Activated CD8-positive, alpha-beta T cell treated with anti-CD3 and anti-CD28 coated beads for 36 hours (primary cell): ENCODE data around the gene FBLIM1. TPM values are rescaled to one million over a fixed set of nuclear protein-coding genes. Genes with fewer than 3 reads are reported as not detected.

Source experiments
- ATAC-seq: fragments of 200-7000 bp; cut with Tn5 transposase; one replicate; pipeline ENCODE4 v1.10.0; 2021; ENCODE audit warnings: mild to moderate bottlenecking, moderate library complexity
- CTCF ChIA-PET: fragments of 350-600 bp; sonication (Branson Sonifier 250); formaldehyde crosslinking; loops from one replicate; lab custom pipeline; 2021; ENCODE audit warnings: antibody characterized with exemption; lab: Charles Lee
- POLR2A ChIA-PET: fragments of 350-600 bp; sonication (Branson Sonifier 250); formaldehyde crosslinking; loops from one replicate; lab custom pipeline; 2021; ENCODE audit warnings: antibody characterized with exemption; lab: Charles Lee
- DNase-seq: peaks from one replicate; pipeline ENCODE4 v3.0.0-alpha.2; 2020
- H3K27ac Mint-ChIP-seq: one replicate; pipeline ENCODE4 v1.8.0; 2021; ENCODE audit warnings: mild to moderate bottlenecking, mixed read lengths
- H3K27me3 Mint-ChIP-seq: one replicate; pipeline ENCODE4 v1.8.0; 2021; ENCODE audit warnings: mixed read lengths
- H3K36me3 Mint-ChIP-seq: one replicate; pipeline ENCODE4 v1.8.0; 2021; ENCODE audit warnings: low read depth, mixed read lengths
- H3K4me1 Mint-ChIP-seq: one replicate; pipeline ENCODE4 v1.8.0; 2021; ENCODE audit warnings: low read depth, mixed read lengths
- H3K4me3 Mint-ChIP-seq: one replicate; pipeline ENCODE4 v1.8.0; 2021; ENCODE audit warnings: mild to moderate bottlenecking, moderate library complexity, mixed read lengths
- H3K9me3 Mint-ChIP-seq: one replicate; pipeline ENCODE4 v1.8.0; 2021; ENCODE audit warnings: mixed read lengths
- intact Hi-C: fragments of 100-400 bp; cut with micrococcal nuclease; formaldehyde crosslinking; loops from one replicate; pipeline ENCODE4 v1.10.0; 2022
- total RNA-seq, 2 experiments: library from RNA; stranded (reverse); gene quantifications; one replicate each; pipeline ENCODE4 v1.2.3, GENCODE V29; 2021
- TF ChIP-seq, protein P1 (sequence below): fragments of 200-600 bp; IDR thresholded peaks from one replicate; pipeline ENCODE4 v1.8.0; 2022; ENCODE audit warnings: antibody characterized with exemption, mild to moderate bottlenecking

The FBLIM1 gene
- total RNA-seq, 2 experiments from 2014 or later: not detected

- H3K36me3 Mint-ChIP-seq: peaks cover 5% of the 10 kb centered on the region
- no peaks in the 10 kb centered on the region for H3K4me1 Mint-ChIP-seq
- no peak for DNase-seq
- intact Hi-C loops: no loop called here
- ChIA-PET POLR2A (no interaction called here), CTCF (no interaction called here)
- no peaks in the 10 kb centered on the region for H3K27me3 Mint-ChIP-seq
- TF ChIP-seq, protein P1, sequence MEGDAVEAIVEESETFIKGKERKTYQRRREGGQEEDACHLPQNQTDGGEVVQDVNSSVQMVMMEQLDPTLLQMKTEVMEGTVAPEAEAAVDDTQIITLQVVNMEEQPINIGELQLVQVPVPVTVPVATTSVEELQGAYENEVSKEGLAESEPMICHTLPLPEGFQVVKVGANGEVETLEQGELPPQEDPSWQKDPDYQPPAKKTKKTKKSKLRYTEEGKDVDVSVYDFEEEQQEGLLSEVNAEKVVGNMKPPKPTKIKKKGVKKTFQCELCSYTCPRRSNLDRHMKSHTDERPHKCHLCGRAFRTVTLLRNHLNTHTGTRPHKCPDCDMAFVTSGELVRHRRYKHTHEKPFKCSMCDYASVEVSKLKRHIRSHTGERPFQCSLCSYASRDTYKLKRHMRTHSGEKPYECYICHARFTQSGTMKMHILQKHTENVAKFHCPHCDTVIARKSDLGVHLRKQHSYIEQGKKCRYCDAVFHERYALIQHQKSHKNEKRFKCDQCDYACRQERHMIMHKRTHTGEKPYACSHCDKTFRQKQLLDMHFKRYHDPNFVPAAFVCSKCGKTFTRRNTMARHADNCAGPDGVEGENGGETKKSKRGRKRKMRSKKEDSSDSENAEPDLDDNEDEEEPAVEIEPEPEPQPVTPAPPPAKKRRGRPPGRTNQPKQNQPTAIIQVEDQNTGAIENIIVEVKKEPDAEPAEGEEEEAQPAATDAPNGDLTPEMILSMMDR: no peak
- ATAC-seq: no peak
- H3K9me3 Mint-ChIP-seq: no peaks in the 10 kb centered on the region
- no peak overlapping the region for H3K27ac Mint-ChIP-seq
- H3K4me3 Mint-ChIP-seq: no peak overlapping the region
Observed at GRCh38 chr1:15722411-15722810, 36.2 kb upstream of the FBLIM1 start.

GRCh38 chr1:15722836-15723532 is 35.6 kb upstream of the FBLIM1 start:
- TF ChIP-seq, protein P1: no peak
- ChIA-PET CTCF (no interaction called here), POLR2A (no interaction called here)
- Mint-ChIP-seq H3K9me3 (no peaks in the 10 kb centered on the region), H3K4me3 (no peak overlapping the region), H3K27ac (no peak overlapping the region), H3K27me3 (no peaks in the 10 kb centered on the region), H3K36me3 (peaks cover 3% of the 10 kb centered on the region), H3K4me1 (no peaks in the 10 kb centered on the region)
- DNase-seq: no peak
- intact Hi-C loops: no loop called here
- no peak for ATAC-seq

DNA sequence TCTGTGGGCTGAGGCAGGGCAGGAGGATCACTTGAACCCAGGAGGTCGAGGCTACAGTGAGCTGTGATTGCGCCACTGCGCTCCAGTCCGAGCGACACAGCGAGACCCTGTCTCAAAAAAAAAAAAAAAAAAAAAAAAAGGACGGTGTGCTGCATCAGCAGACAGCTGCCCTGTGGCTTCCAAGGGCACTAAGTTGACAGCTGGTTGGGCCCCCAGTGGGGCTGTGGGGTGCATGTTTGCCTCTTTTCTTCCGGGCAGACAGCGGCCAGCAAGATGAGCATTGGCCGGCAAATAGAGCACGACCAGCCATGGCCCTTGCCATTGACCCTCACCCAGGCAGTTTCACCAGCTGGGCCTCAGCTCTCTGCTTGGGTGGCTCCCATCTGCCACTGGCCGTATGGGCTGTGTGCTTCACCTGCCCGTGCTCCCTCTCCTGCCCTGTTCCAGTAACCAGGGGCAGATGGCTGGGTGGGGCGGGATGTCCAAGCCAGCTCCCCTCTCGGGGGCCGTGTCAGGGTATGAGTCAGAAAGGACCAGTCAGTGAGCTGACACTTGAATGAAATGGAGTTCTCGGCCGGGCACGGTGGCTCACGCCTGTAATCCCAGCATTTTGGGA is 34.9 kb upstream of the FBLIM1 start:
- intact Hi-C loops: no loop called here
- no peaks in the 10 kb centered on the region for H3K9me3 Mint-ChIP-seq
- TF ChIP-seq, protein P1: no peak
- no peak overlapping the region for H3K27ac Mint-ChIP-seq
- no peak overlapping the region for H3K4me3 Mint-ChIP-seq
- CTCF ChIA-PET: no interaction called here
- no peaks in the 10 kb centered on the region for H3K27me3 Mint-ChIP-seq
- H3K36me3 Mint-ChIP-seq: peaks cover 3% of the 10 kb centered on the region
- DNase-seq: no peak
- no peak for ATAC-seq
- no peaks in the 10 kb centered on the region for H3K4me1 Mint-ChIP-seq
- POLR2A ChIA-PET: no interaction called here

DNA sequence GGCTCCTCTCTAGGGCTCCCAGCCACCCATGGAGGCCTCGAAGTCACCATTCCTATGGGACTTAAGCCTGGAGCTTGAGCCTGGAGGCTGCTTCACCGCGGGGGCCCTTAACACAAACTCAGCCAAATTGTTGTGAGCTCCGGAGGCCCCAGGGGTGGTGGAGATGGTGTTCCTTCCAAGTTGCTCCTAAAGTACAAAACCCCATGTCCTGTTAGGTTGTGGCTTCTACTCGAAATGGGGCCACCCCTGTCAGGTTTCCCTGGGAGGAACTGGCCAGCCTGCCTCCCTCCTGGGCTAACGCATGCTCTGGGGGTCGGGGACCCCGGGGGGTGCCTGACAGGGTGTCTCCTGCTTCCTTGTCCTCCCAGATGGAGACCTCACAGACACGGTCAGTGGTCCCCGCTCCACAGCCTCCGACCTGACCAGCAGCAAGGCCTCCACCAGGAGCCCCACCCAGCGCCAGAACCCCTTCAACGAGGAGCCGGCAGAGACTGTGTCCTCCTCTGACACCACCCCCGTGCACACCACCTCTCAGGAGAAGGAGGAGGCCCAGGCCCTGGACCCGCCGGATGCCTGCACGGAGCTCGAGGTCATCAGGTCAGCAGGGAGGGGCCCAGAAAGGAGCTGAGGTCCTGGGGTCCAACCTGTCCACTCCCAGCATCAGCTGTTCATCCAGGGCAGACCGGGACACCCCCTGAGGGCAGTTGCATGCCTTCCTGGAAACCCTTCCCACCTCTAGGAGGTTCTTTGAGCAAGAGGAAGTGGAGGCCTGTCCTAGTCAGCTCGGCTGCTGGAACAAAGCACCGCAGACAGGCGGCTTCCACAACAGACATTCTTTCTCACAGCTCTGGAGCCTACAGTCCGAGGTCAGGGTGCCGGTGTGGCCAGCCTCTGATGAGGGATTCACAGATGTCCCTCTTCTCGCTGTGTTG is 33.4 kb upstream of the FBLIM1 start:
- DNase-seq (no peak), ATAC-seq (no peak)
- POLR2A ChIA-PET: no interaction called here
- Mint-ChIP-seq H3K27me3 (no peaks in the 10 kb centered on the region), H3K36me3 (peaks cover 7% of the 10 kb centered on the region), H3K9me3 (no peaks in the 10 kb centered on the region), H3K27ac (no peak overlapping the region), H3K4me1 (no peaks in the 10 kb centered on the region), H3K4me3 (no peak overlapping the region)
- CTCF ChIA-PET: no interaction called here
- TF ChIP-seq, protein P1: no peak
- intact Hi-C loops: no loop called here
